ENCODE measurements around the gene RENBP. TPM values are rescaled to one million over a fixed set of nuclear protein-coding genes. Genes with fewer than 3 reads are reported as not detected.
A peak's percentile ranks its signal among the peaks of the same experiment; 100 is the strongest.

The RENBP gene
- total RNA-seq, 4 donors from 2014 or later: 0.45 to 7.6 (median 3.1) TPM; not detected in 1

DNA sequence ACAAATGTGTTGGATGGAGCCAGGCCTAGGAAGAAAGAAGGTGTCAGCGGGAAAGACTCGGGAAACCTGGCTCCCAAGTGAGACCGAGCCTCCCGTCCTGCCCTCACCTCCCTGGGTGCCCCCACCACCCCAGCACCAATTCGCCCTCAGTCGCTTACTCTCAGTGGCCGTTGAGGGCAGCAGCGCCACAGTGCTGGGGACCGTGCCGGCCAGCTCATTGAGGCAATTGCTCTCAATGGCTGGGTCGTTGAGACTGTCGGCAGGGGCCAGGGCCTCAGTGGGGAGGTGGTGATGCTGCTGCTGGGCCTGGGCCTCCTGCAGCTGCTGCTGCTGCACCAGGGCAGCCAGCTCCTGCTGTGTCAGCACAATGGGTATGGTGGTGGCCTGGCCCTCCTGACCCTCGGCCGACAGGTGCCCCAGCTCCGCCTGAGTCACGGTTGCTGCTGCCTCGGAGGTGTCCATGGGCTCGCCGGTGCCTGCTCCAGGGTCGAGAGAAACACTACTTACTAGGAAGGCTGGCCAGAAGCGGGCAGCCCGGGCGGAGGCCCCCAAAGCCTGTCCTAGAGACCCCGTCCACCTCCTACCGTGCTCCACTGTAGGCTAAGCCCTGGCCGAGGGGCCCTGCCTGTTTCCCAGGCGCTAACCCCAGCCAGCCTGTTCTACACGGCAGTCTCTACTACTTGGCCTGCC is 7.4 kb upstream of the RENBP start:
- TF ChIP-seq, protein P1, sequence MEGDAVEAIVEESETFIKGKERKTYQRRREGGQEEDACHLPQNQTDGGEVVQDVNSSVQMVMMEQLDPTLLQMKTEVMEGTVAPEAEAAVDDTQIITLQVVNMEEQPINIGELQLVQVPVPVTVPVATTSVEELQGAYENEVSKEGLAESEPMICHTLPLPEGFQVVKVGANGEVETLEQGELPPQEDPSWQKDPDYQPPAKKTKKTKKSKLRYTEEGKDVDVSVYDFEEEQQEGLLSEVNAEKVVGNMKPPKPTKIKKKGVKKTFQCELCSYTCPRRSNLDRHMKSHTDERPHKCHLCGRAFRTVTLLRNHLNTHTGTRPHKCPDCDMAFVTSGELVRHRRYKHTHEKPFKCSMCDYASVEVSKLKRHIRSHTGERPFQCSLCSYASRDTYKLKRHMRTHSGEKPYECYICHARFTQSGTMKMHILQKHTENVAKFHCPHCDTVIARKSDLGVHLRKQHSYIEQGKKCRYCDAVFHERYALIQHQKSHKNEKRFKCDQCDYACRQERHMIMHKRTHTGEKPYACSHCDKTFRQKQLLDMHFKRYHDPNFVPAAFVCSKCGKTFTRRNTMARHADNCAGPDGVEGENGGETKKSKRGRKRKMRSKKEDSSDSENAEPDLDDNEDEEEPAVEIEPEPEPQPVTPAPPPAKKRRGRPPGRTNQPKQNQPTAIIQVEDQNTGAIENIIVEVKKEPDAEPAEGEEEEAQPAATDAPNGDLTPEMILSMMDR (IDR thresholded peaks at IDR 0.05): no peak
- TF ChIP-seq POLR2A (IDR thresholded peaks at IDR 0.05): no peak
- peaks cover 29 to 82% (median 30%) of the 10 kb centered on the region in 3 donors for H3K36me3 ChIP-seq
- H3K4me1 ChIP-seq: peaks cover 0 to 33% (median 0%) of the 10 kb centered on the region in 3 donors
- H3K9me3 ChIP-seq: no peaks in the 10 kb centered on the region
- H3K27me3 ChIP-seq: no peaks in the 10 kb centered on the region
- WGBS, 2 donors: 87% methylated on average over 7 of the region's 28 CpGs; no CpG with 5 or more reads in 1 of the 2 donors
- DNase-seq: no peak
- no peak overlapping the region for H3K4me3 ChIP-seq
- intact Hi-C loops (cut with DNase I): no loop called here
- H3K27ac ChIP-seq: peak overlapping the region in 3 of 4 donors; percentile 69 to 82 (median 75)

DNA sequence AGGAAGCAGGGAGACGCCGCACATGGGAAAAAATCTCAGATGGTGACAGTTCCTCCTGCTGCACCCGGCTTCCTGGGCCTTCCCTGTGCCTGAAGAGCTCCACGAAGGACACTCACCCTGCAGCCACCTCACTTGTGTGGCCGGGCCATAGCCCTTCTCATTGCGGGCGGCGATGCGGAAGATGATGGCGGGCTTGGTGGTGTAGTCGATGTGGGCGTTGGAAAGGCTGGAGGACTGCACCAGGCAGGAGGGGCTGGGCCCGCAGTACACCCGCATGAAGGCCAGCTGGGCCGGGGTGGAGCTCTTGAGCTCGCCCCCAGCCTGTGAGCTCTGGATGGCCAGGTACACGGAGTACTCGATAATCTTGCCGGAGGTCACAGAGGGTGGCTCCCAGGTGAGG is 5.7 kb upstream of the RENBP start:
- TF ChIP-seq POLR2A (IDR thresholded peaks at IDR 0.05): no peak
- TF ChIP-seq, protein P1 (IDR thresholded peaks at IDR 0.05): no peak
- H3K9me3 ChIP-seq: no peaks in the 10 kb centered on the region
- peaks cover 19 to 65% (median 30%) of the 10 kb centered on the region in 3 donors for H3K36me3 ChIP-seq
- no peak overlapping the region for H3K4me3 ChIP-seq
- WGBS, 2 donors: 100% methylated on average over 1 of the region's 19 CpGs; no CpG with 5 or more reads in 1 of the 2 donors
- DNase-seq: no peak
- peak overlapping the region in 3 of 4 donors; percentile 34 to 77 (median 59) for H3K27ac ChIP-seq
- intact Hi-C loops (cut with DNase I): no loop called here
- H3K4me1 ChIP-seq: peaks cover 0 to 33% (median 0%) of the 10 kb centered on the region in 3 donors
- no peaks in the 10 kb centered on the region for H3K27me3 ChIP-seq

DNA sequence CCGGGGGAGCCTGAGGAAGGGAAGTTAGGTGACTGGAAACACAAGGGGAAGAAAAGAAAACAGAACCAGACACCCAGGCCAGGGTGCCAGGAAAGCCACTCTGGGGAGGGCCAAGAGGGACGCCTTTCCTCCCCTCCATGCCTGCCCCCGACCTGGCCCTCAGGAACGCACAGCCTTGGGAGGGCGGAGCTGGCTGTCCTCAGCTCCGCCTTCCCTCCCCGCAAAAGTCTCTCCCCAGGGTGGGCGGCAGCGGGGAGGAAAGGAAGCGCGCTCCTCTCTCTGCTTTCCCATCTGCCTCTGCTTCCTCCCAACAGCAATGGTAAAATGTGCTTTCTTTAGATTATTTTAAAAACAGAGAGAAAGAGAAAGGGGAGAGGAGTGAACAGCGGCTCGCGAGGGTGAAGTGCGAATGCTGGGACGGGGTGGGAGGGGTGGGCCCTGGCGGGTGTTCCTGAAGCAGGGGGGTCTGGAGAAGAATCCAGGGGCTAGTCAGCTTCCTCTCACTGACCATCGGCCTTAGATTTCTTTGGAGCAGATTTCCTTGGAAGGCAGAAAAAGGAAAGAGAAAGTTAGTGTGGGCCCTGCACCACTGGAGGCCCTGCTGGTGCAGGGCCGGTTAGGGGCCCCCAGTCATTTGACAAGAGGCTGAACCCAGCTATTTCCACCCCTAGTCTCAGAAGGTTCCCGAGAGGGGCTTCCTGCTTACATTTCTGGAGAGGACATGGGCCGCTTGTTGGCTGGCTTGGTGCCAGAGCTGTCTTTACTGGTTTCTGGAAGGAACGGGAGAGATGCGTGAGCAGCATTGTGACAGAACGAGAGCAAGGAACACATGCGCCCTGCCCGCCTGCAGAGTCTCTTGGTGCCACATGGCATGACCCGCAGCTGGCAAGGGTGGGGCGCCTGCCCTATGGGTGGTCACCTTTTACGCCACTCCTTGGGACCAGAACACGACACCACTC is 4.7 kb upstream of the RENBP start:
- Histone ChIP-seq H3K27ac (peak overlapping the region; percentile 5 to 77 (median 58)), H3K4me1 (peaks cover 0 to 36% (median 0%) of the 10 kb centered on the region in 3 donors), H3K9me3 (no peaks in the 10 kb centered on the region), H3K36me3 (peaks cover 19 to 55% (median 30%) of the 10 kb centered on the region in 3 donors), H3K4me3 (no peak overlapping the region), H3K27me3 (no peaks in the 10 kb centered on the region)
- intact Hi-C loops (cut with DNase I): loop anchor here (5.0 kb wide), 1 partner anchor 182 kb away; no protein-coding TSS in a partner anchor
- TF ChIP-seq POLR2A (IDR thresholded peaks at IDR 0.05): no peak
- TF ChIP-seq, protein P1 (IDR thresholded peaks at IDR 0.05): no peak
- WGBS, 2 donors: 57 to 68% methylated on average over 1 to 11 of the region's 30 CpGs
- no peak for DNase-seq

DNA sequence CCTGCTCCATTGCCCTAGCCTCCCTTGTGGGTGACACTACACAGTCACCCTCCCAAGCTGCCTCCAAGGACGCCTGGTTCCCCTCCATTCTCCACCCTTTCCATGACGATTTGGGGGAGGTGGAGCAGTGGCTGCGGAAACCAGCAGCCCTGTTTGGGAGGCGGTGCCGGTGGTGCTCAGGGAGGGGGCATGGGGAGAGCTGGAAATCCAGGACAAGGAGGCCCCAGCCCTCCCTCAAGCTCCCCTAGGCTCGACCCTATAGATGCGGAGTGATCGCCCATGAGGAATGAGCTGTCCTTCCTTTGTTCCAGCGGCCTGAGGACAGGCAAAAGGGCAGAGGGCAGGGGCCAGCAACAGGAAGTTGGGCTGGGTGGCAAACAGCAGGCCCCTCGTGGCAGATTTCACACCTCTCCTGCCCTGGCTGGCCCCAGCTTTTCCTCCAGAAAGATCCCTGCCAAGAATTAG is 3.6 kb upstream of the RENBP start:
- intact Hi-C loops (cut with DNase I): loop anchor here (5.0 kb wide), 1 partner anchor 181 kb away; no protein-coding TSS in a partner anchor
- Histone ChIP-seq H3K4me3 (no peak overlapping the region), H3K27me3 (no peaks in the 10 kb centered on the region), H3K9me3 (no peaks in the 10 kb centered on the region), H3K36me3 (peaks cover 19 to 47% (median 25%) of the 10 kb centered on the region in 3 donors), H3K27ac (peak overlapping the region; percentile 39 to 77 (median 68)), H3K4me1 (peaks cover 0 to 28% (median 0%) of the 10 kb centered on the region in 3 donors)
- TF ChIP-seq, protein P1 (IDR thresholded peaks at IDR 0.05): no peak
- TF ChIP-seq POLR2A (IDR thresholded peaks at IDR 0.05): no peak
- no peak for DNase-seq
- 80 to 82% methylated on average over 2 to 5 of the region's 10 CpGs for WGBS, 2 donors
